Left lung (tissue), 10 donors: ENCODE results near the gene KCND3. TPM values are rescaled to one million over a fixed set of nuclear protein-coding genes. Genes with fewer than 3 reads are reported as not detected.

ENCODE experiments used
- ATAC-seq: fragments of 200-7000 bp; cut with Tn5 transposase; one replicate; pipeline ENCODE4 v1.9.1; 2020; ENCODE audit warnings: moderate library complexity
- DNase-seq, 4 donors: peaks; one replicate each; pipeline ENCODE4 v3.0.0-alpha.2; 2013 to 2020
- H3K27ac ChIP-seq, 2 donors: fragments of 200-600 bp; sonication (generic) in 1 of 2; one replicate each; pipeline versions ENCODE4 v1.5.0 to v1.8.0; 2020 to 2021
- H3K27me3 ChIP-seq, 2 donors: fragments of 200-600 bp; sonication (generic) in 1 of 2; one replicate each; pipeline versions ENCODE4 v1.5.0 to v1.8.0; 2020 to 2021
- H3K36me3 ChIP-seq, 2 donors: fragments of 200-600 bp; sonication (generic) in 1 of 2; one replicate each; pipeline versions ENCODE4 v1.5.0 to v1.8.0; 2020 to 2021
- H3K4me1 ChIP-seq, 2 donors: fragments of 200-600 bp; one replicate each; pipeline ENCODE4 v1.8.0; 2021
- H3K4me3 ChIP-seq, 2 donors: fragments of 200-600 bp; sonication (generic) in 1 of 2; one replicate each; pipeline versions ENCODE4 v1.5.0 to v1.8.0; 2020 to 2021; ENCODE audit warnings: mild to moderate bottlenecking in 1 of 2
- H3K9me3 ChIP-seq, 2 donors: fragments of 200-600 bp; sonication (generic) in 1 of 2; one replicate each; pipeline versions ENCODE4 v1.5.0 to v1.8.0; 2020 to 2021
- CTCF ChIP-seq, 2 donors: fragments of 200-600 bp; sonication (generic) in 1 of 2; IDR thresholded peaks; one replicate each; pipeline versions ENCODE4 v1.5.0 to v1.8.0; 2021; ENCODE audit warnings: antibody characterized with exemption in 2 of 2
- intact Hi-C, 2 donors: fragments of 100-400 bp; cut with DNase I; formaldehyde crosslinking; loops; one replicate each; pipeline versions ENCODE4 v1.11.2 to v1.14.2; 2022
- polyA plus RNA-seq, 6 donors: library from polyadenylated mRNA; unstranded; fragments of 120-200 nt; gene quantifications; one replicate each; pipeline ENCODE4 v1.2.1, GENCODE V29; 2013; ENCODE audit not compliant: insufficient read length in 6 of 6
- total RNA-seq, 2 donors: library from RNA; stranded (reverse); fragmentation: NEBNext Ultra II Directional; extraction: Animal tissue kit (Norgen Biotek cat#: 25700); gene quantifications; one replicate each; pipeline ENCODE4 v1.2.1, GENCODE V29; 2021
- donor health status: DM: no; HTN: yes; CAD: no.
- donor health status: DM: no; HTN: no; CAD: no.

KCND3 gene
- total and polyA plus RNA-seq, 8 donors: 0.32 to 10.2 (median 0.58) TPM

GRCh38 chr1:111841746-111842145 lies 147.7 kb downstream of the KCND3 start:
- Histone ChIP-seq H3K4me3 (no peak overlapping the region), H3K27me3 (no peaks in the 10 kb centered on the region), H3K9me3 (no peaks in the 10 kb centered on the region), H3K4me1 (no peaks in the 10 kb centered on the region), H3K36me3 (no peaks in the 10 kb centered on the region), H3K27ac (no peak overlapping the region)
- DNase-seq (no peak), ATAC-seq (no peak)
- intact Hi-C loops: no loop called here
- TF ChIP-seq CTCF (IDR thresholded peaks at IDR 0.05): no peak

- TF ChIP-seq CTCF (IDR thresholded peaks at IDR 0.05): no peak
- Histone ChIP-seq H3K27me3 (no peaks in the 10 kb centered on the region), H3K27ac (no peak overlapping the region), H3K4me3 (no peak overlapping the region), H3K9me3 (no peaks in the 10 kb centered on the region), H3K36me3 (no peaks in the 10 kb centered on the region), H3K4me1 (no peaks in the 10 kb centered on the region)
- intact Hi-C loops: no loop called here
- DNase-seq: no peak
- ATAC-seq: no peak
These were observed 148.3 kb downstream of the KCND3 start for GRCh38 chr1:111841189-111841588.

- Histone ChIP-seq H3K27ac (no peak overlapping the region), H3K27me3 (no peaks in the 10 kb centered on the region), H3K4me3 (no peak overlapping the region), H3K9me3 (no peaks in the 10 kb centered on the region), H3K36me3 (no peaks in the 10 kb centered on the region), H3K4me1 (no peaks in the 10 kb centered on the region)
- no peak for TF ChIP-seq CTCF (IDR thresholded peaks at IDR 0.05)
- ATAC-seq (no peak), DNase-seq (no peak)
- intact Hi-C loops: no loop called here
These were observed 152.1 kb downstream of the KCND3 start for GRCh38 chr1:111837393-111837792.

- peak in 1 of 4 donors; percentile 38 for DNase-seq
- no peaks in the 10 kb centered on the region for H3K36me3 ChIP-seq
- no peaks in the 10 kb centered on the region for H3K9me3 ChIP-seq
- no peaks in the 10 kb centered on the region for H3K4me1 ChIP-seq
- no peak overlapping the region for H3K27ac ChIP-seq
- no peak for TF ChIP-seq CTCF (IDR thresholded peaks at IDR 0.05)
- intact Hi-C loops: no loop called here
- no peaks in the 10 kb centered on the region for H3K27me3 ChIP-seq
- H3K4me3 ChIP-seq: no peak overlapping the region
- ATAC-seq: no peak
These were observed 153.4 kb downstream of the KCND3 start for GRCh38 chr1:111836111-111836510.

GRCh38 chr1:111835514-111835913 lies 154.0 kb downstream of the KCND3 start:
- Histone ChIP-seq H3K36me3 (no peaks in the 10 kb centered on the region), H3K4me1 (no peaks in the 10 kb centered on the region), H3K4me3 (no peak overlapping the region), H3K27ac (no peak overlapping the region), H3K9me3 (no peaks in the 10 kb centered on the region), H3K27me3 (no peaks in the 10 kb centered on the region)
- intact Hi-C loops: no loop called here
- DNase-seq: no peak
- no peak for ATAC-seq
- TF ChIP-seq CTCF (IDR thresholded peaks at IDR 0.05): no peak
